Stimulated activated CD8-positive, alpha-beta memory T cell treated with anti-CD3 and anti-CD28 coated beads, Interleukin-15, amount 100 ng/mL, for 48 hours (primary cell): ENCODE data around the gene ZNF575.
A peak's percentile ranks its signal among the peaks of the same experiment; 100 is the strongest.
"Not testable (repeated sequence)": the region's sequence is repeated elsewhere in the genome, so short reads cannot be mapped to it uniquely, and the experiment has no call there.

Source experiments
- DNase-seq, 2 donors: peaks; one replicate each; pipeline ENCODE4 v3.0.0-alpha.2; 2020; ENCODE audit warnings: low read depth in 2 of 2

Gene ZNF575

DNA sequence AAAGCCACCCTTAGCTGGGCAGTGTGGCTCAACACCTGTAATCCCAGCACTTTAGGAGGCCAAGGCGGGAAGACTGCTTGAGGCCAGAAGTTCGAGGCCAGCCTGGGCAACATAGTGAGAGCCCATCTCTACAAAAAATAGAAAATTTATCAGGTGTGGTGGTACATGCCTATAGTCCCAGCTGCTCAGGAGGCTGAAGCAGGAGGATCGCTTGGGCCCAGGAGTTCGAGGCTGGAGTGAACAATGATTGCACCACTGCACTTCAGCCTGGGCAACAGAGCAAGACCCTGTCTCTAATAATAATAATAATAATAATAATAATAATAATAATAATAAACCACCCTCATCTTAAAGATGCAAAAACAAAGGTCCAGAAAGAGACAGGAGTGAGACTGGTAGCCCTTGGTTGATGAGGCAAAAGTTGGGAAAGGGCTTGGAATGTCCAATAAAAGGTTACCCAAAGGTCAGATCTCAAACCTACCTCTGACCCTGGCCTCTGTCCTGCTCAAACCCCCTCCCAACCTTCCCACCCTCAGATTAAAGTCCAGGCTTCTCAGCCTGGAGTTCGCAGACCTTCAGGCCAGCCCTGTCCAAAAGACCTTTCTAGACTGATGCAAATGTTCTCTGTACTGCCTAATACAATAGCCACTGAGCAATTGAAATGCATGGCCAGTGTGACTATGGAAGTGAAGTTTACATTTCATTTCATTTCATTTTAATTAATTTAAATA, 9.1 kb downstream of the ZNF575 start:
- no peak for DNase-seq

GRCh38 chr19:43544077-43544476, 11.1 kb downstream of the ZNF575 start:
- no peak for DNase-seq

GRCh38 chr19:43545276-43545675, 12.3 kb downstream of the ZNF575 start:
- no peak for DNase-seq

DNA sequence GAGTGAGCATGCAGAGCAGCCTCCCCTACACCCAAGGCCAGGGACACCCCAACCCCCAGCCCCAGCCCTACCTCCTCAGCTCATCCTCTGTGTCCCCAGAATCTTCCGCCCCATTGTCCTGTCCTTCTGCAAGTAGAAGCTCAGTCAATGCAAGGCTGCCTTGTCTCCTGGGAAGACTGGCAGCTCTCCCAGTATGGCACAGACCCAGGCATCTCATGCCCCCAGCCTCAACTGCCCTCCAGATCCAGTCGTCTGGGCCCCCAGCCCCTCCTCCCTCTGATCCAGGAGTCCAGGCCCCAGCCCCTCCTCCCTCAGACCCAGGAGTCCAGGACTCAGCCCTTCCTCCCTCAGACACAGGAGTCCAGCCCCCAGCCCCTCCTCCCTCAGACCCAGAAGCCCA, 13.0 kb downstream of the ZNF575 start:
- DNase-seq = no peak

DNA sequence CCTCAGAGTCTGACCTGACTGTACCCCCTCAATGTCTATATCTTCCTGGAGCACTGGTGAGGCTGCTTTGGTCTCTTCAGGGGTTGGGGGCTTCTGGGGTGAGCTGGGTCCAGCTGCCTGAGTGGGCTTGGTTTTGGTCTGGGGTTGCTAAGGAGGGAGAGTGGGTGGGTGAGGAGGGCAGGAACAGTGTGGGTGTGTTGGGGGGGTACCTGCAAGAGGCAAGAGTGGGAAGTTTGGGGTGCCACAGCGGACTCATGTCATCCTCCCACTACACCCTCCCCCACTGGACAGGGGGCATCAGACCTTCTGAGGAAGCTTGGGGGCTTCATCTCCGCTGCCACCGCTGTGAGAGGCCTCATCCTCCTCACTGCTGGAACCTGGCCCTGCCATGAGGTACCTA, 13.6 kb downstream of the ZNF575 start:
- no peak for DNase-seq

DNA sequence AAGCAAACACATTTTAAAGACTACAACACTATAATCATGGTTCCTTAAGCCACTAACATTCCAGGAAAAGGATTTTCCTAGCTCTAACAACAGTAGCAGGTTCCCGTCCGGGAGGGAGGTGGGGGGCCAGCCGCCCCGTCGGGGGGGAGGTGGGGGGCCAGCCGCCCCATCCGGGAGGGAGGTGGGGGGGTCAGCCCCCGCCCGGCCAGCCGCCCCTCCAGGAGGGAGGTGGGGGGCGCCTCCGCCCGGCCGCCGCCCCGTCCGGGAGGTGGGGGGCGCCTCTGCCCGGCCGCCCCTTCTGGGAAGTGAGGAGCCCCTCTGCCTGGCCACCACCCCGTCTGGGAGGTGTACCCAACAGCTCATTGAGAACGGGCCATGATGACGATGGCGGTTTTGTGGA, 14.9 kb downstream of the ZNF575 start:
- DNase-seq = not testable (repeated sequence)

DNA sequence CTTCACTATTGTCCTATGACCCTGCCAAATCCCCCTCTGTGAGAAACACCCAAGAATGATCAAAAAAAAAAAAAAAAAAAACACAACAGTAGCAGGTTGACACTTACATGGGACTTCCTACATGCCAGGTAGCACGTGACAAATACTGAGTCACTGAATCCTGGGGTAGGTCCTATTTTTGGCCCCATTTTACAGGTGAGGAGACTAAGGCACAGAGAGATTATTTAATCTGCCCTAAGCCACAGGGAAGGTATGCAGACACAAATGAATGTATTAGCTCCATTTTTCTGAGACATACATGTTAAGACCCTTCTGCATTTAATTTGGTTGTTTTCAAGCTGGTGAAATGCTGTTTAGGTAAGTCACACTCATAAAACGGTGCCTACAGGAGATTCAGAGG, 15.7 kb downstream of the ZNF575 start:
- DNase-seq = no peak

- DNase-seq = no peak
These were observed 18.6 kb downstream of the ZNF575 start for GRCh38 chr19:43551399-43552197.

DNA sequence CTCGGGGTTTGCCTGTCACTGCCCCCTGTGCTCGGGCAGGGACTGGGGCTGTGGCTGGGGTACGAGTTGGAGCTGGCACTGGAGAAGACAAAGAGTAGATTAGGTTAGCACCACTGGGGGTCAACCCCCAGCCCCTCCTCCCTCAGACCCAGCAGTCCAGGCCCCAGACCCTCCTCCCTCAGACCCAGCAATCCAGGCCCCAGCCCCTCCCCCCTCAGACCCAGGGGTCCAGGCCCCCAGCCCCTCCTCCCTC, 19.1 kb downstream of the ZNF575 start:
- no peak for DNase-seq

DNA sequence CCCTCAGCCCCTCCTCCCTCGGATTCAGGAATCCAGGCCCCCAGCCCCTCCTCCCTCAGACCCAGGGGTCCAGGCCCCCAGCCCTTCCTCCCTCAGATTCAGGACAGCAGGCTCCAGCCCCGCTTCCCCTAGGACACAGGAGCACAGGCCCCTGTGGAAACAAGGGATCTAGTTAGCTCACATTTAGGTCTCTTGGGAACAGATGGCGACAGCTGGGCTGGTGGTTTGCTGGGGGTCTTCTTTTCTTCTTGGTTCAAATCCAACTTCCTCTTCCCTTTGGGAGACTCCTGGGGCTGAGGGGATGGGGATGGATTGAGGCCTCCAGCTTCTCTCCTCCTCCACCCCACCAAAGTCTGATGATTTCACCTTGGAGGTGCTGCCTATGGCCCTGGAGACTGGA, 19.6 kb downstream of the ZNF575 start:
- no peak for DNase-seq

GRCh38 chr19:43553656-43554055, 20.7 kb downstream of the ZNF575 start:
- no peak for DNase-seq

DNA sequence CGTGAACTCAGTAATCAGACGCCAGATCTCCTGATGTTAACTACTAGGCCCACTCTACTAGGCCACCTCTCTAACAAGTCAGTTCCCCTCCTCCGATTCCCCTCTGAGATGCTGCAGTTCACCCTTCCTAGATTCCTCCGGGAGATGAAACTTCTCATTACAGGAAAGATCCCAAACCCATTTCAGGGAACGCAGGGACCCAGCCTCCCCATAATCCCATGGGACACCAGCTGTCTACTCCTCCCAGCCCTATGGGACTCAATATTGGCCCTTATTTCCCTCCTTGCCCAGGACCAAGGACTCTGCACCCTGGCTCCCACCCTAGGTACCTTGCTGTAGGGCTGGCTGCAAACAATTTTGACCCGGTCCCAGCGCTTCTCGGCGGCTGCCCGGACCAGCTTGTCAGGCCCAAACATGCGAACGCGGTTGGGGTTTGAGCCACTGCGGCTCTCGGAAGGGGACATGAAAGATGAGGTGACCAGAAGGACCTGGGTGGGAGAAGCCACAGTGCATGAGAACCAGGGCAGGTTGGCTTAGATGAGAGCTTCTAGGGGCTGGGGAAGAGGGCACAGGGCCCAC, 21.4 kb downstream of the ZNF575 start:
- no peak for DNase-seq

DNA sequence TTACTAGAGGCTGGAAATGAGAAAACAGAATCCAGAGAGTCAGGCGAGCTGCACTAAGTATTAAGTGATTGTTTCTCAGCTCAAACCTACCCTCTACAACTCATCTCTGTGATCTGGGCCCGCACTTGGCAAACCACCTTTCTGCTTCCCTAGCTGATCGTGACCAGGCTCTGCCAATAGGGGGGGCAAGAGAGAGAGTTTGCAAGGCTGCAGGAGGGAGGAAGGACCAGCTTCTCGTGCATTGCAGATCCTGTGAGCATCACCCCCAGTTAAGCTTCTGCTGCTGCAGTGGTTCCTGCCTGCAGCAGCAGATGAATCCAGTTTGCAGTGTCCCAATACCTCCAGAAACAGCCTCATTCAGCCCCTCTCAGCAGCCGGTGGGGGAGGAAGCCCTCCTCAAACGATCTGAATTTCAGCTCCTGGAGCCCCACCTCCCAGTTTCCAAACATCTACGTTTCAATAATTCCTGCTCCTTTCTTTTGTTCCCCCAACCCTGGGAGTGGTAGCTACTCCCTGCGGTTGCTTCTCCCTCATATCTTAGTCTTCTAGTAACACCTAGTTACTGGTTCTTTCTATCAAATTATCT, 22.3 kb downstream of the ZNF575 start:
- DNase-seq = peak; percentile 57 to 63

DNA sequence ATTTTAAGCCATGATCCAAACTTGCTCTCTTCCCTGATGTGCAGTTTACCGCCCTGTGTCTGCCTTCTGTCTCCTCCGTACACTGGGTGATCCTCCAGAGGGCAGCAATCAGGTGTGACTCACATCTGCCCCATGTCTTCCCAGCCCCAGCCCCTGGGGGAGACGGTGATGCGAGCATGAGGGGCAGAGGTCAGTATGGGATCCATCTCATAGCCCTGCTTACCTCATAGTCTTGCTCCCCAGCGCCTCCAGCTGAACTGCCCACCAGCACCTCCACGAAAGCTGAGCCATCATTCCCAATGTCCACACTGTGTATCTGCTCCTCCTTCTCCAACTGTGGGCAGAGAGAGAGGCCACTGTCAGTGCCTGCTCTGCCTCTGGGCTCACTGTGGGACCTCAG, 27.7 kb downstream of the ZNF575 start:
- no peak for DNase-seq

DNA sequence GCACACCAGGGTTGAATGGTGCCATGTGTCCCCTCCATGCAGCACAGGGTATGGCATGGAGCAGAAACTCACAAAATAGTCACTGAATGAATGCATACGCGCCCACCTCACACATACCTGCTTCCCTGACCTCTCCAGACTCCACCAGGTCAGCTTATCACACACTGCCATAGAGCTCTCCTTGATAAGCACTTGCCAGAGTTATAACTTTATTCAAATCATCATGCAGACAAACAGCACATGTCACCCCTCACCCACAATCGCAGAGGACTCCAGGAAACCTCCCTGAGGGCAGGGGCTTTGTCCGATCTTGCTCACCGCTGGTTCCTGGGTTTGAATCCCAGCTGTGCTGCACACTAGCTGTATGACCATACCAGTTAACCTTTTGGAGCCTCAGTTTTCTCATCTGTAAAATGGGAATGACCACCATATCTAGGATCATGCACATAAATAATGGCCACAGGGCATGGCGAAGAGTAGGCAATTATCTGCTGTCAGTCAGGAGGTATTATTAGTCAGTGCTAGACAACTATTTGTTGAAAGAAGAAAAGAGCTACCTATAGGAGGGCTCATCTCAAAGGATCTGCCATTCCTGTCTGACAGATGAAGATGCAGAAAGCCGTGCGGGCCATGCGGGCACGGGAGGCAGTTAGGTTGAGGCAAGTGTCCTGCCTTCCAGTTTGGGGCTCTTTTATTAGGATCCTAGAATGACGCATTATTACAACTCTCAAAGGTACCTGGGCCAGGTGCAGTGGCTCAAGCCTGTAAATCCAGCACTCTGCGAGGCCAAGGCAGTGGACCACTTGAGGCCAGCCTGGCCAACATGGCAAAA, 28.4 kb downstream of the ZNF575 start:
- DNase-seq = no peak

DNA sequence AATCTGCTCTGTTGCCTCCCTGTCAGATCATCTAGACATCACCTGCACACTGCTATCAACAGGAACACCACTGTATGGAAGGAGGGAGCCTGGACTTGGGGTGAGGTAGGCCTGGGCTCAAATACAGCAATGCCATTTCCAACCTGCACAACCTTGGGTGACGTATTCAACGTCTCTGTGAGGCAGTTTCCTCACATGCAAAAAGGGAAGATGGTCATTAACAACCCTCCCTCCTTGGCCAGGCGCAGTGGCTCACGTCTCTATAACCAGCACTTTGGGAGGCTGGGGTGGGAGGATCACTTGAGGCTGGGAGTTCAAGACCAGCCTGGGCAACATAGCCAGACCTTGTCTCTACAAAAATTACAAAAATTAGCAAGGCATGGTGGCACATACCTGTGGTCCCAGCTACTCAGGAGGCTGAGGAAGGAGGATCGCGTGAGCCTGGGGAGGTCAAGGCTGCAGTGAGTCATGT, 29.3 kb downstream of the ZNF575 start:
- no peak for DNase-seq

DNA sequence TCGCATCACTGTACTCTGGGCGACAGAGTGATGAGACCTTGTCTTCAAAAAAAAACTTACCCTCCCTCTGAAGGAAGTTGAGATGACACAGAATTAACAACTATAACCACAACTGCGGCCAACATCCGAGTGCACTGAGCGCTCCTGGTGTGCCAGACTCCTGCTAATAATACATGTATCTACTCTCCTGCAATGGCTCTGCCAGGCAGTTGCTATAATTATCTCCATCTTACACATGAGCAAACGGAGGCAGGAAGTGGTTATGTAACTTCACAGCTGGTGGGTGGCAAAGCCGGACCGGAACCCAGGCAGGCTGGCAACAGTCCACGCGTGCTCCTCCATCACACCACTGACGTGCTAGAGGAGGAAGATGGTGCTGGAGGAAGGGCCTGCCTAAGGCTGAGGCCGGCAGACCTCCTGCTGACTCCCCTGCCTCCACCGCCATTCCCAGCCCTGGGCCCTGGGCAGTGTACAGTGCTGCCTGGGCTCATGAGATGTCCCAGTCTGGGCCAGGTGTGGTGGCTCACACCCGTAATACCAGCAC, 29.8 kb downstream of the ZNF575 start:
- peak; percentile 50 to 64 for DNase-seq

- DNase-seq = no peak
These were observed 30.9 kb downstream of the ZNF575 start for GRCh38 chr19:43563816-43564457.

- no peak for DNase-seq
These were observed 31.8 kb downstream of the ZNF575 start for GRCh38 chr19:43564800-43565199.

GRCh38 chr19:43569657-43570056, 36.7 kb downstream of the ZNF575 start:
- no peak for DNase-seq

- no peak for DNase-seq
These were observed 37.3 kb downstream of the ZNF575 start for GRCh38 chr19:43570174-43570791.
